ENCODE measurements around the gene WIPI1.

DNA sequence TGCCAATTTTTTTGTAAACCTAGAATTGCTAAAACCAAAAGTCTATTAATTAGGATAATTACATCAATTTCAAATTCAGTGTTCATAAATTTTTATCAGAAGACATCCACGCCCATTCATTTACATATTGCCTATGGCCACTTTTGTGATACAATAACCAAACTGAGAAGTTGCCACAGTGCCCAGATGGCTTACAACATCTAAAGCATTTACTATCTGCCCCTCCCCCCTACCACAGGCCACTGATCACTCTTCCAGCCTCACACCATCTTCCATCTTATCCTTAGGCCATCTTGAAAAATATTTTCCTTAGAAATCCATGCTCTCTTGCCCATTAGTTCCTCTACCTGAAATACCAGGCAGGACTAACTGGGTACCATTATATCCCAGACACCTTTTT, 48.7 kb upstream of the WIPI1 start:
- TF ChIP-seq, protein P1, sequence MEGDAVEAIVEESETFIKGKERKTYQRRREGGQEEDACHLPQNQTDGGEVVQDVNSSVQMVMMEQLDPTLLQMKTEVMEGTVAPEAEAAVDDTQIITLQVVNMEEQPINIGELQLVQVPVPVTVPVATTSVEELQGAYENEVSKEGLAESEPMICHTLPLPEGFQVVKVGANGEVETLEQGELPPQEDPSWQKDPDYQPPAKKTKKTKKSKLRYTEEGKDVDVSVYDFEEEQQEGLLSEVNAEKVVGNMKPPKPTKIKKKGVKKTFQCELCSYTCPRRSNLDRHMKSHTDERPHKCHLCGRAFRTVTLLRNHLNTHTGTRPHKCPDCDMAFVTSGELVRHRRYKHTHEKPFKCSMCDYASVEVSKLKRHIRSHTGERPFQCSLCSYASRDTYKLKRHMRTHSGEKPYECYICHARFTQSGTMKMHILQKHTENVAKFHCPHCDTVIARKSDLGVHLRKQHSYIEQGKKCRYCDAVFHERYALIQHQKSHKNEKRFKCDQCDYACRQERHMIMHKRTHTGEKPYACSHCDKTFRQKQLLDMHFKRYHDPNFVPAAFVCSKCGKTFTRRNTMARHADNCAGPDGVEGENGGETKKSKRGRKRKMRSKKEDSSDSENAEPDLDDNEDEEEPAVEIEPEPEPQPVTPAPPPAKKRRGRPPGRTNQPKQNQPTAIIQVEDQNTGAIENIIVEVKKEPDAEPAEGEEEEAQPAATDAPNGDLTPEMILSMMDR (conservative IDR thresholded peaks at IDR 0.05; ENCODE audit: low read depth, low read length) = no peak
- TF ChIP-seq EZH2 (IDR thresholded peaks at IDR 0.05; ENCODE audit: low read length, unreplicated experiment) = no peak
- no peak for TF ChIP-seq EZH2phosphoT487 (IDR thresholded peaks at IDR 0.05; ENCODE audit: borderline replicate concordance, low read length)

Measured in PC-3 (cell line).